ENCODE data around the gene TMEM50A. TPM values are rescaled to one million over a fixed set of nuclear protein-coding genes. Genes with fewer than 3 reads are reported as not detected.
A peak's percentile ranks its signal among the peaks of the same experiment; 100 is the strongest.
"Not testable (repeated sequence)": the region's sequence is repeated elsewhere in the genome, so short reads cannot be mapped to it uniquely, and the experiment has no call there.

The TMEM50A gene
- 78.4 and 92.5 TPM in 2 replicates for total RNA-seq (2014; rRNA removed; shearing (Covaris generic))
- 18.0 and 30.2 TPM in 2 replicates for polyA plus RNA-seq (2014; cell fraction: nucleus; rRNA removed)

- peak; percentile 70 for DNase-seq (ENCODE audit: extremely low read depth, low read depth)
Measured at GRCh38 chr1:25338188-25338981, at the start of gene TMEM50A. TMEM50A (plus strand) TSS chr1:25338334; CDS start chr1:25340487, 2,153 bp downstream.

GRCh38 chr1:25288573-25289101, 49.5 kb upstream of the TMEM50A start:
- DNase-seq (ENCODE audit: extremely low read depth, low read depth): not testable (repeated sequence)

GRCh38 chr1:25290043-25290442, 48.1 kb upstream of the TMEM50A start:
- not testable (repeated sequence) for DNase-seq (ENCODE audit: extremely low read depth, low read depth)

- not testable (repeated sequence) for DNase-seq (ENCODE audit: extremely low read depth, low read depth)
Measured at GRCh38 chr1:25293426-25293825, 44.7 kb upstream of the TMEM50A start.

- not testable (repeated sequence) for DNase-seq (ENCODE audit: extremely low read depth, low read depth)
Measured at GRCh38 chr1:25294889-25295826, 43.0 kb upstream of the TMEM50A start.

GRCh38 chr1:25296501-25296900, 41.6 kb upstream of the TMEM50A start:
- not testable (repeated sequence) for DNase-seq (ENCODE audit: extremely low read depth, low read depth)

- DNase-seq (ENCODE audit: extremely low read depth, low read depth): not testable (repeated sequence)
Measured at GRCh38 chr1:25300729-25301128, 37.4 kb upstream of the TMEM50A start.

GRCh38 chr1:25302330-25302729, 35.8 kb upstream of the TMEM50A start:
- not testable (repeated sequence) for DNase-seq (ENCODE audit: extremely low read depth, low read depth)

- DNase-seq (ENCODE audit: extremely low read depth, low read depth): not testable (repeated sequence)
Measured at GRCh38 chr1:25304936-25305335, 33.2 kb upstream of the TMEM50A start.

- DNase-seq (ENCODE audit: extremely low read depth, low read depth): not testable (repeated sequence)
Measured at GRCh38 chr1:25308168-25308567, 30.0 kb upstream of the TMEM50A start.

- not testable (repeated sequence) for DNase-seq (ENCODE audit: extremely low read depth, low read depth)
Measured at GRCh38 chr1:25309085-25309484, 29.0 kb upstream of the TMEM50A start.

- DNase-seq (ENCODE audit: extremely low read depth, low read depth): not testable (repeated sequence)
Measured at GRCh38 chr1:25309486-25309885, 28.6 kb upstream of the TMEM50A start.

- DNase-seq (ENCODE audit: extremely low read depth, low read depth): not testable (repeated sequence)
Measured at GRCh38 chr1:25312806-25313470, 25.2 kb upstream of the TMEM50A start.

GRCh38 chr1:25320314-25320938, 17.7 kb upstream of the TMEM50A start:
- DNase-seq (ENCODE audit: extremely low read depth, low read depth): not testable (repeated sequence)

GRCh38 chr1:25322127-25322526, 16.0 kb upstream of the TMEM50A start:
- DNase-seq (ENCODE audit: extremely low read depth, low read depth): not testable (repeated sequence)

- DNase-seq (ENCODE audit: extremely low read depth, low read depth): not testable (repeated sequence)
Measured at GRCh38 chr1:25324407-25324806, 13.7 kb upstream of the TMEM50A start.

GRCh38 chr1:25327864-25328790, 10.0 kb upstream of the TMEM50A start:
- DNase-seq (ENCODE audit: extremely low read depth, low read depth): not testable (repeated sequence)

GRCh38 chr1:25328791-25329185, 9.3 kb upstream of the TMEM50A start:
- DNase-seq (ENCODE audit: extremely low read depth, low read depth): not testable (repeated sequence)

- DNase-seq (ENCODE audit: extremely low read depth, low read depth): not testable (repeated sequence)
Measured at GRCh38 chr1:25329336-25329735, 8.8 kb upstream of the TMEM50A start.

Data from NCI-H460 (cell line).